GM21423 (cell line): Measurements from ENCODE around the gene SREBF1.

Source experiments
- ATAC-seq: cut with Tn5 transposase; IDR thresholded peaks from one replicate; pipeline ENCODE4 v1.9.1; 2021; ENCODE audit warnings: mild to moderate bottlenecking, moderate library complexity; ENCODE audit not compliant: unreplicated experiment

SREBF1 gene

DNA sequence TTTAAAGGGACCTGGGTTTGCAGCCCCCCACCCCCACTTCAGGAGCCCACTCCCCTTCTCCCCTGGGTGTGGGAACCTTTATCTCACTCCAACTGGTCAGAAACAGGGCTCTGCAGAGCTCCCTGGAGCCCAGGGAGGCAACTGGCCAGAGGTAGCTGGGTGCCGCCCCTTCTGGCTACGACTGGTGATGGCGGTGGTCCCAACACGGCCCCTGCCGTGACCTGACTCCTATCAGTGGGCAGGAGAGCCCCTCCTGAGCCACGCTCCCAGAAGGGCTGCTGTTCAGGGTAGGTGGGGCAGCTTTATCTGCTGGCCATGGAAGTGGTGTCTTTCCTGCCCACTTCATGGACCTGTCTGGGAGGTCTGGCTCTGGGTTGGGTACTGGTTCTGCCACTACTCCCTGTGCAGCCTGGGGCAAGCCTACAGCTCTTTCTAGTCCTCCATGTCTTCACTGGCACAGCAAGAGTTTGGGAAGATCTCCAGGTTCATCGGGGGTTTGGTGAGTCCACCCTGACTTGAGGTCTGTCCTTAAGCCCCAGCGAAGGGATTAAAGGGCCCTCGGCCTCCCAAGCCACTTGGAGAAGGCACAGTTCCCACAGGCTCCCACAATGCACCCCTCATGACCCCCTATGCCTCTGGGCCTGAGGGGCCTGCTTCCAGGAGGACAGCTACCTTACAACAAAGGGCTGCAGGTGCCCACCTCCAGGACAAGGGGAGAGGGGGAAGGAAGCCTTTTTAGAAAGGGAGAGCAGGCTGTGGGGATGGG is 5.5 kb upstream of the SREBF1 start:
- no peak for ATAC-seq

DNA sequence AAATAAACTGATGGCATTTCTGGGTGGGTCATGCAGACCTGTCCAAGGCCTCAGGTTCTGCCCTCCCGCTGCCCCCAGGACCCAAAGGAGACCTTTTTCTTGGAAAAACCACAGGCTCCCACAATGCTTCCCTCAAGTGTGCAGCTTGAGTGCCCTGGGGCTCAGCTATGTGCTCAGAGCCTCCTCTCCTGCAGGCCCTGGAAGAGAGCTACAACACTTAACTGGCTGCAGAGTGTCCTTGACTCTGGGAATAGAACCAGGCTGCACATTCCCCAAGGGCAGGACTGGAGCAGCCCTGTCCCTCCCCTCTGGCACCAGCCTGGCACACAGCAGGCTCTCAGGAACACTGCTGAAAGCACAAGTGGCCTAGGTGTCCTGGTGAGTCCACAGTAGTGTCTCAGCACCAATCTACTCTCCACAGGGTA is 4.8 kb upstream of the SREBF1 start:
- no peak for ATAC-seq

DNA sequence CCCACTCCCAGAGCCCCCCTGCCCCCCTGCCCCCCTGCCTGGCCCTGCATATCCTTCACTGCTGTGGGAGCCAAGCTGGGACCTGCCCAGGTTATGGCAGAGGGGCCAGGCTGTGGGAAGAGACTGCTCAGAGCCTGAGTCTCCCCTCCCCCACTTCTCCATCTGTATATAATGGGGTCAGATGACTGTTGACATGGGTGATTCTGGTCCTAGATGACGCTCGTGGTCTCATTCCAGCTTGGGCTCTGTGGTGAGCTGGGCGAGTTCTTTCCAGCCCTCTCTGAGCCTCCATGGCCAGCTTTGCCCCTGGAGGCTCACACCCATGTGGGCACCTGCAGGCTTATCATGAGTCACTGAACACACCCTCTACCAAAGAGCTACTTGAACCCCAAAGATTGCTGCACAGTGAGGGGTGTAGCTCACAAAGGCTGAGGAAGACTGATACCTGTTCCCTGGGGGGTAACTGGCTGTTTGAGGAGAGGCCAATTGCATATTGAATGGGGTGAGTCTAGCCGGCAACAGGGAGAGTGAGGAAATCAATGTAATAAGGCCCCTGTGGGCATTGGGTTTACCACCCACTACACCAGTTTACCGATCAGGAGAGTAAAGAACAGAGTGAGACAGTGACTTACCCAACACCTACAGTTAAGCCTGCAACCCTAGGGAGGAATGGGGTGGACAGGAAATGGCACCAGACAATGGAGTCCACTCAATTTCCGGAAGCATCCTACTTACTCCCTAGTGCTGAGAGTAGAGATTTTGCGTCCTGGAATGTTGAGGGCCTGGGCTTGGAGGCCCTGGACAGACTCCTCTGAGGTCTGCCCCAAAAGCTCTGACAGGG is 4.2 kb upstream of the SREBF1 start:
- ATAC-seq, result no peak

DNA sequence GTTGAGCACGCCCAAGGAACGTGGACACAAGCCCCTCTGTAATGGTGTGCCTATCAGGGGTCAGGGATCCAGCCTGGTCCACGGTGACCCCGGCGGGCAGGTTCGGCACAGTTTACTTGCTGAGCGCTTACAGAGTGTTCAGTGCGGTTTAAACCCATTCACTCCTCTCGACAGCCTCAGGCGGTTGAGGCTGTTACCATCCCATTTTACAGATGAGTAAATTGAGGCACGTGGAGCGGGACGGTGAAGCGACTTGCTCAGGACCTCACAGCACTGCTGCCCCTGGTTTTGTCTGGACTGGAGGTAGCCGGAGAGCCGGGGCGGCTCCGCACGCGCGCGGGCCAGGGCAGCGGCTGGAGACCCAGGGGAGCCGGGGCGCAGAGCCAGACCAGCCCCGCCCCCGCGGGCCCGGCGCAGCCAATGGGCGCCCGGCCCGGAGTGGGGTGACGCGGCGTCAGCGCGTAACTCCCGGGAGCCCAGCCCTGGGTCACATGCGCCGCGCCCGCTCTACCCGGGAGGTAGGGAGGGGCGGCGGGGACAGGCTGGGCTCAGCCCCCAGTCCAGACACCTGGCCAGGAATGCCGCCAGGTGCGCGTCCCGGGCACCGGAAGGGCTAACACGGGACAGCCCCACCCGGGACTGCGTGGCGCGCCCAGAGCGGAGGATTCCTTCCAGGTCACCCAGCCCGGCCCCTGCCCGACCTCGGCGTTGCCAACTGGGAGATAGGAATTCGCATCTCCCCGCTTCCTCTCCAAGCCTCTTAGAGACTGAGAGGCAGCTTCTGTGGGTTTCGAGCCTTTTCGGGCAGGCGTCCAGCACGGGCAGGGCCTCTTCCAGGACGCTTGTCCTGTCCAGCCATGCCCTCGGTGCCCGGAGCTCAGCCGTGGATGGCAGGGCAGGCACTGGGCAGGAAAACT is 3.3 kb upstream of the SREBF1 start:
- peak; percentile 51 for ATAC-seq

DNA sequence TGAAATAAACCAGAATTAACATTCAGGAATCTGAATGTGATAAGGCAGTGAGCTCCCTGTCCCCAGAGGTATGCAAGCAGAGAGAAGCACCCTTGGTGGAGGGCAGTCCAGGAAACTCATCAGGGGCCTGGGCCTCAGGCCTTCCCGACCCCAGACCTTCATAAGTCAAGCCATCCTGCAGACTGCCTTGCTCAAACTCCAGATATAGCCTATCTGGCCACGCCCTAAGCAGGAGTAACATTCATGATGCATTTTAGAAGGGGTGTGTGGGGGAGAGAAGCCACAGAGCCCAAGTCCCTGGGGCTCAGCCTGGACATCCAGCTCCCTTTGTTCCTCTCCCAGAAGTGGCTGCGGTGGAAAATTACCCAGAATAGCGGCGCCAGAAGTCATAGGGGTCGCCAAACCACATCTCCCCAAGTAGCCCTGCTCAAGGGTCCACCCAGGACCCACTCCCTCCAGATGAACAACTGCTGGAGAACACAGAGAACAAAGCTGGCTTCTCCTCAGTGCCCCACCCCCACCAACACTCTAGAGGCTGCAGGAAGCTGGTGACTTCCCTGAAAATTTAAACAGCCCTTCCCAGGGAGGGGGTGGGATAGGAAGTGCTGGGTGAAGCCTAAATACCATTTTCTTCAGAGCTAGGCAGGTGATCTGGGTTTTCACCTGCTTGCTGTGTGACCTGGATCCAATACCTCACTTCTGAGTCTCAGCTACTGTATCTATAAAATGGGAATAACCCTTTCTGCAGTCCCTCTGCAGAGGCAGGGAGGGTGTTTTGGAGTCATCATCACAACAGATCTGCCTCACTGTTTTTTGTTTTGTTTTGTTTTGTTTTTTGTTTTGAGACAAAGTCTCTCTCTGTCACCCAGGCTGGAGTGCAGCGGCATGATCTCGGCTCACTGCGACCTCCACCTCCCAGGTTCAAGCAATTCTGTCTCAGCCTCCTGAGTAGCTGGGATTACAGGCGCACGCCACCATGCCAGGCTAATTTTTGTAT is 1.5 kb upstream of the SREBF1 start:
- ATAC-seq, result no peak

DNA sequence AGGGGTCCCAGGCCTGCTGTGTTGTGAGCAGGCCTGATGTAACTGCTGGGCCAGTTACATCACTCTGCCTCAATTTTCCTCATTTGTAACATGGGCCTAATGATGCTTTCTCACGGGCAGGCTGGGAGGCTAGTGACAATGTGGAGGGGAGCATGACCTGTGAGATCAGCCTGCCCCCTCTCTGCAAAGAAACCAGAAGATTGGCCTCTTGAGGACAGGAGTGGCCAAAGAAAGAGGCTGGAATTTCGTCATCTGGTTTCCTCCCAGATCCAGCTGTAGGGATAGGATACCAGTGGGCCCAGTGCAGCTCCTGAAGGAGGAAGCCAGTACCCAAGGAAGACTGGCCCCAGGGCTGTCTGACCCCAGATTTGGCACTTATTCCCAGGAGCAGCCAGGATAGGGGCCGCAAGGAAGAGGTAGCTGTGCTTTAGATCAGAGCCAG is 615 bp upstream of the SREBF1 start:
- no peak for ATAC-seq

DNA sequence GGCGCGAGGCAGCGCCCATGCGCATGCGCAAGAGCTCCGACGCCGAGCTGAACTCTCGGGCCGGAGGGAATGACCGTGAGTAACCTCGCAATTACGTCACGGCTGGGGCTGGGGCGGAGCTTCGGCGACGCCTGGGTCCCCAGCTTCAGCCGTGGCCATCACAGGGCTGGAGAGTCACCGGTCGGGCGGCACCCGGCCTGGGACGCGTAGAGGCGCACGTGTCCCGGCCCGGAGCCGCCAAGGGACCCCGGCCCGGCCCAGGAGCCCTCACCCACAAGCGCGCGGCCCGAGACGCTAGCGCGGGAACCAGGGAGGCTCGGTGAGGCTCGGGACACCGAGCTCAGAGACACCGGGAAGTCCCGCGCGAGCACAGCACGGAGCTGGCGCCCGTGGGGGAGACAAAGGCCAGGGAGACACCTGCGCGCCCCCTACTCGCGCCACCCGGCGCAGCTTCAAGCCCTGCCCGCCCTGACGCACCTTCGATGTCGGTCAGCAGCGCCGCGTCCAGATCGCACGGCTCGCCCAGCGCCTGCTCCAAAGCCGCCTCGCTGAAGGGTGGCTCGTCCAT is 452 bp downstream of the SREBF1 start:
- ATAC-seq, result peak; percentile 65

DNA sequence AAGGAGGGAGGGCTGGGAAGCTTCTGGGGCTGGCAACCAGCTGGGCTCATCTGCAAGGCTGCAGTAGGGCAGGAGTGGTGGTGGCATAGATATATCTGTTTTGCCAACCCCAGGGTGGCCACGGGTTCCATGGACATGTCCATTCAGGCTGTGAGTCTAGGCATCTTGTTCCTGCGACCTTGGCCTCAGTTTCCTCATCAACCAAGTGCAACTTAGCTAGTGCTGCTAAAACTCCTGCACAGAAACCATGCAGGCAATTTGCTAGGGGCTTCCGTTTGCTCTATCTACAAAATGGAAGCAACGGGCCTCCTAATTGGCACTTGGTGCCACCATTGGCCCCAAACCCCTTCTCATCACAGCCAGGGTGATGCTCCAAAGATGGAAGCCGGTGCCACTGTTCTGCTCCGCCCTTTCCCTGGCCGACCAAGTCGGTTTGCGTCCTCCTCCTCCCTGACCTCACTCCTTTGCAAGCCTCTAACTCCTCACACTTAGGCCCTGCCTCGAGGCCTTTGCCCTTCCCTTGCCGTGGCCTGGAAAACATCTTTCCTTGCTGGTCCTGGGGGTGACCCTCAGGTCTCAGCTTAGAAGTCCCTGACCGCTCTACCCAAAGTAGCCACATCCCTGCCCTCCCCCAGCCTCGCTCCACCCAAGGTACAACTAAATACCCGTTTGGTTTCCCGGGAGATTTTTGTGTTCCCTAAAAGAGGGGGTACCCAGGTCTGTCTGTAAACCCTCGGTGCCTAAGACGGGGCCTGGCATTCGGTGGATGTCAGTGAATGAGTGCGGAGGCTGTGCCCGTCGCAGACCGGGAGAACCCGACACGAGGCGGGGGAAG is 1.2 kb downstream of the SREBF1 start:
- no peak for ATAC-seq

DNA sequence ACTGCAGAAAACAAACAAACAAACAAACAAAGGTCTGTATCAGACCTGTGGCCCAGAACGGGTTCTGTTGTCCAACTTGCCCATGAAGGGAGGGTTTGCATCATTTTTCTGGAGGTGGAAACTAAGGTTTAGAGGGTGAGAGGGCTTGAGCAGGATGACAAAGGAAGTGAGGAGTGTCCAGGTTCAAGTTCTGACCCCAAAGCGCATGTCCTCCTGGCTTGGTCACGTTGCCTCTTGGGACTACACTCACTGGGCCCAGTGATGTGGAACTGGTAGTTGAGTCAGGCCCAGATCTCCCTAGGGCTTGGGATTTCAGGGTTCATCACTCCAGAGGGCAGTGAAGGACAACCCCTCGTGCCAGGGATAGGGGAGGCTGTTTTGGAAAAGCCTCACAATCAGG is 1.8 kb downstream of the SREBF1 start:
- no peak for ATAC-seq

DNA sequence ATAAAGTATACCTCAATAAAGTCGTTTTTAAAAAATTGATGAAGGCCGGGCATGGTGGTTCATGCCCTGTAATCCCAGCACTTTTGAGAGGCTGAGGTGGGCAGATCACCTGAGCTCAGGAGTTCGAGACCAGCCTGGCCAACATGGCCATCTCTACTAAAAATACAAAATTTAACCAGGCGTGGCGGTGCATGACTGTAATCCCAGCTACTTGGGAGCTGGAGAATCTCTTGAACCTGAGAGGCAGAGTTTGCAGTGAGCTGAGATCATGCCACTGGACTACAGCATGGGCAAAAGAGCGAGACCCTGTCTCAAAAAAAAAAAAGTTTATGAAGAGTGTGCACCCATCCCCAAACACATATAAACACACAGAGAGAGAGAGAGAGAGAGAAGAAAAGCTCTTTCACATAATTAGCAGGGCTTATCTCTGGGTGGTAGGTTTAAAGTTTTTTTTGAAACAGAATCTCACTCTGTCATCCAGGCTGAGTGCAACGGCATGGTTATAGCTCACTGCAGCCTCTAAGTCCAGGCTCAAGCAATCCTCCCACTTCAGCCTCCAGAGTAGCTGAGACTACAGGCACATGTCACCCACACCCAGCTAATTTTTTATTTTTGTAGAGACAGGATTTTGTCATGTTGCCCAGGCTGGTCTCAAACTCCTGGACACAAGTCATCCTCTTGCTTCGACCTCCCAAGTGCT is 3.0 kb downstream of the SREBF1 start:
- no peak for ATAC-seq

DNA sequence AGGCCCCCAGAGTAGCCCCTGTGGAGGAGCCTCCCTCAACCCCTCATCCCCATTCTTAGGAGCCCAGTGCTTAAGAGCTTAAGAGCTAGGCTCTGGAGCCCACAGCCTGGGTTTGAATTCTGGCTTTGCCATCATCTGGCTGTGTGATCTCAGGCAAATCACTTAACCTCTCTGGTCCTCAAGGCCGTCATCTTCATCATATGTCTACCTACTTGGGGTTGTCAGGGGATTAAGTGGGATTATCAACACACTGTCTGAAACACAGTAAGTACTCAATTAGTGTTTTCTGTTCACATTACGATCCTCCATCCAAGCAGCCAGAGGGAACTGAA is 4.8 kb downstream of the SREBF1 start:
- ATAC-seq, result no peak

DNA sequence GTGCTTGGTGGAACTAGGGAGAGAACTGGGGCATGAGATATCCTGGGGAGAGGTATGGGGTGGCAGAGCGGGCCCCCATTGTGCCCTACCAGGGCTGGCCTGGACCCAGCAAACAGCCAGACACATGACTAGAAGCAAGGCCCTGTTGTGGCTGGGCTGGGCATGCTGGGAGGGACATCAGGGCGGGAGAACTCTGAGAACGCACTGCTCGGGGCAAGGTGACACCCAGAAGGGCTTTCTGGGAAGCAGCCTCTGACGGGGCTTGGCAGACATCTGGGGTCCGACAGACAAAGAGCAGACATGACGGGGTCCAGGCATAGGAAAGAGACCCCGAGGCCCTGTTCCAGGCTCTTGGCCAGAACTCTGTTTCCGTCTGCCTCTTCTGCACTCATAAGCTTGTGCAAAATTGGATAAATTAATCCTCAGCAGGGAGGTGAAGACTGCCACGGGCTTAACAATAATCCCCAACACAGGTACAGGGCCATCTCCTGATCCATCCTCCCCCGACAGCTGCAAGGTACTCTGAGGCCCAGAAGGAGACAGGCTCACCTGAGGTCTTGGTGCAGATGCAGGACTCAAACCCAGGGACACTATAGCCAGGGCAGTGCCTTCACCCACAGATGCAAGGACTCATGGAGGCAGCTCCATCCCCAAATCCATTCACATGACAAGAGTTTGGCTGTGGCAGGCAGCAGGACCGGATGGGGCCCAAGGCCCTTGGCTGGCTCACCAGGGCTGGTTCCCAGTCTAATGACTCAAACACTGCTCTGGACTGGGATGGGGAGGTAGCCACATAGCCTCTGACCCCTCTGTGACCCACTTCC is 5.4 kb downstream of the SREBF1 start:
- ATAC-seq, result no peak

DNA sequence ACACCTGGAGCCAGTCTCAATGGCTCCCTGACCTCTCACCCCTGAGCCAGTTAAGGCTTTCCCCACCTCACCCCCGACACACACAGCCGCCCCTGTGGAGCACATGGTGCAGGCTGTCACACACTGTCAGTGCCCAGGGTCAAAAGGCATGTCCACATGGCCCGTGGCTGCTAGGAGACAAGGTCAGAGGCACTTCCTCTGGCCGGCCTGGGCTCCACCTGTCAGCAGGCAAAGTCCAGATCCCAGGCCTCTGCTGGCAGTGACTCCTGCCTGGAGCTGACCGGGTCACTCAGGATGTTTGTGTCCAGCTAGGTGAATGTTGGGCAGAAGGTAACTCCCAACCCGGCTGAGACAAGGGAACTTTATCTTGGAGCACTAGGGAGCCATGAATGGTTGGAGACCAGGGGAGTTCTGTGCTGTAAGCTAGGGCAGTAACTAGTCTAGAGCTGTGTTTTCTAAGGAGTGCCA is 6.0 kb downstream of the SREBF1 start:
- no peak for ATAC-seq

DNA sequence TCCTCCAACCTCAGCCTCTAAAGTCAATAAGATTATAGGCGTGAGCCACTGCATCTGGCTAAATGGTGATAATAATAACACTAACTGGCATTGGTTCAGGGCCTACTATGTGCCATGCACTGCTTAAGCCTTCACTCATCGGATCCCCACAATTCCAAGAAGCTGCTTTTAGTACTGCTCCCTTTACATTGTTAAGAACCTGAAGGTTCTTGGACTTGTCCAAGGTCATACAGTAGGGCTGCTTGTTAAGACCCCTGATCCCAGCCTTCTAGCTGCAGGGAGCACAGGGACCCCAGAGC is 6.6 kb downstream of the SREBF1 start:
- no peak for ATAC-seq

DNA sequence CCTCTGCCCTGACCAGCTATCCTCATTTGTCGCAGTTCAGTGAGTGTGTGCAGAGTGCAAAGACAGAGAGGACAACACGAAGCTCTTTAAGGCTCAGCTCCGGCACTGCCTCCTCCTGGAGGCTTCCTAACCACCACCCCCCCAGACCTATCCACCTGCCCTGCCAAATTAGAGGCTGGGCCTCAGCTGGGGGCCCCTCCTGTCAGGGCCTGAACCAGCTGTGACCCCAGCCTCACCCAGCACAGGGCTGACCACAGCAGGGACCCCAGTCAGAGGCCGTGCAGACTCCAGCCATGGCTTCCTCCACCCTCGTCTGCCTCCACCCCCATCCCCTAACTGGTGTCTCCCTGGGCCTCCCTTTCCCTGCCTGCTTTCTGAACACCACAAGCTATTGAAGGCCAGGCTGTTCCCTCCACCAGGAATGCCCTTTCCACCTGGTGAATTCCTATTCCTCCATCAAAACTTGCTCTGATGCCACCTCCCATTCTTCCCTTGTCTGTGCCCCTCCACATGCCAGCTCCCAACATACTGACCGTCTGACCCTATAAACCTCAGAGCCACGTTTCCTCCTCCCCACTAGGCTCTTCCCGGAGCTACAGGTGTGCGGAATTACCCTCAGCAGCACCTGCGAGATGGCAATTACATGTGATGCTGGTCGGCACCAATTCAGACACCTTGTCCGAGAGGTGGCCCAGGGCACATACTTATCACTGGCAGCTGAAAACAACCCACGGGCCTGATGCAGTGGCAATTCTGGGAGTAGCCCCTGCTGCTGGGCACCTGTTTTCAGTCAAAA is 8.8 kb downstream of the SREBF1 start:
- no peak for ATAC-seq

DNA sequence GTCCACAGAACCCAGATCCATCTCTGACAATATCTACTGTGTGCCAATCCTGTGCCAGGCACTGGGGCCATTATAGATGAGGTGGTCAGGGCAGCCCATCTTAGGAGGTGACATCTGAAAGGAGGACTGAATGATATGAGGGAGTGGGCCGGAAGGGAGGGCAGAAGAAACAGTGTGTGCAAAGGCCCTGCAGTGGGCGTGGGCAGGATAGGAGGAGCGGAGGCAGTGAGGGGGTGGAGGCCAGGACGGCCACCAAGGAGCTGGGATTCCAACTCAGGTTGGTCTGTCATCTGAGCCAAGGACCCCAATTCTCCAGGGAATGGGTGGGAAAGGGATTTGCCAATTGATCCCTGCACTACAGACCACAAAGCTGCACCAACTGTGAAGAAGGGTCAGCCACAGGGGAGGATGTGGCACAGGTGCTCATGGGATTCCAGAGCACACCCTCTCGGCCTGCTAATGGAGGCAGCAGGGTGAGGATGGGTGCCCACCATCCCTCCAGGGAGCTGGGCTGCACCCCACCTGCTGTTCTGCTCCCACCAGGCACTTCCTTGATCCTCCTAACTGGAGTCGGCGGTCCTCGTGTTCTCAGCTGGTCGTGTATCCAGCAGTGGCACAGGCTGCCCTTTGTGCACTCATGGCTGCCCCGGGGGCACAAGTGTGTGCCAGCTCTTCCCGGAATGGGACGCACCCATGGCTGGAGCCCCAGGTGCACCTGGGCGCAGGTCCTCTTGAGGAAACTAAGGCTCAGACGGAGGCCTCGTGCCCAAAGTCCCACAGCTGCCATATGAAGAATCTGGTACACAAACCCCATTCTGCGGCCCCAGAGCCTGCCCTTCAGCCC is 9.6 kb downstream of the SREBF1 start:
- no peak for ATAC-seq
